ENCODE measurements around the gene TPD52L1.

The TPD52L1 gene

GRCh38 chr6:125174626-125175025 lies 21.1 kb downstream of the TPD52L1 start:
- DNase-seq (ENCODE audit: low read depth, low spot score) = no peak

GRCh38 chr6:125175466-125176048 lies 22.0 kb downstream of the TPD52L1 start:
- DNase-seq (ENCODE audit: low read depth, low spot score) = no peak

GRCh38 chr6:125182237-125183008 lies 28.9 kb downstream of the TPD52L1 start:
- DNase-seq (ENCODE audit: low read depth, low spot score) = no peak

- no peak for DNase-seq (ENCODE audit: low read depth, low spot score)
Observed at GRCh38 chr6:125183391-125183790, 29.8 kb downstream of the TPD52L1 start.

GRCh38 chr6:125188037-125188436 lies 34.5 kb downstream of the TPD52L1 start:
- DNase-seq (ENCODE audit: low read depth, low spot score) = no peak

- no peak for DNase-seq (ENCODE audit: low read depth, low spot score)
Observed at GRCh38 chr6:125188594-125189203, 35.1 kb downstream of the TPD52L1 start.

- DNase-seq (ENCODE audit: low read depth, low spot score) = no peak
Observed at GRCh38 chr6:125189494-125189893, 35.9 kb downstream of the TPD52L1 start.

GRCh38 chr6:125190667-125191066 lies 37.1 kb downstream of the TPD52L1 start:
- DNase-seq (ENCODE audit: low read depth, low spot score) = no peak

GRCh38 chr6:125191916-125192609 lies 38.5 kb downstream of the TPD52L1 start:
- peak; percentile 6 for DNase-seq (ENCODE audit: low read depth, low spot score)

- no peak for DNase-seq (ENCODE audit: low read depth, low spot score)
Observed at GRCh38 chr6:125192610-125192930, 39.0 kb downstream of the TPD52L1 start.

- DNase-seq (ENCODE audit: low read depth, low spot score) = no peak
Observed at GRCh38 chr6:125193208-125193607, 39.6 kb downstream of the TPD52L1 start.

- DNase-seq (ENCODE audit: low read depth, low spot score) = no peak
Observed at GRCh38 chr6:125194941-125195340, 41.4 kb downstream of the TPD52L1 start.

- DNase-seq (ENCODE audit: low read depth, low spot score) = no peak
Observed at GRCh38 chr6:125195526-125195925, 42.0 kb downstream of the TPD52L1 start.

GRCh38 chr6:125196613-125197012 lies 43.0 kb downstream of the TPD52L1 start:
- DNase-seq (ENCODE audit: low read depth, low spot score) = no peak

- DNase-seq (ENCODE audit: low read depth, low spot score) = no peak
Observed at GRCh38 chr6:125197795-125198269, 44.3 kb downstream of the TPD52L1 start.

- DNase-seq (ENCODE audit: low read depth, low spot score) = no peak
Observed at GRCh38 chr6:125198398-125198937, 44.9 kb downstream of the TPD52L1 start.

- DNase-seq (ENCODE audit: low read depth, low spot score) = no peak
Observed at GRCh38 chr6:125200941-125201340, 47.4 kb downstream of the TPD52L1 start.

GRCh38 chr6:125201961-125202729 lies 48.6 kb downstream of the TPD52L1 start:
- DNase-seq (ENCODE audit: low read depth, low spot score) = no peak

GRCh38 chr6:125203395-125203794 lies 49.8 kb downstream of the TPD52L1 start:
- DNase-seq (ENCODE audit: low read depth, low spot score) = no peak

- no peak for DNase-seq (ENCODE audit: low read depth, low spot score)
Observed at GRCh38 chr6:125205931-125206330, 52.4 kb downstream of the TPD52L1 start.

GRCh38 chr6:125206389-125206788 lies 52.8 kb downstream of the TPD52L1 start:
- no peak for DNase-seq (ENCODE audit: low read depth, low spot score)

Data from activated CD4-positive, CD25-positive, alpha-beta regulatory T cell treated with anti-CD3 and anti-CD28 coated beads, Interleukin-2, amount 50 U/mL, for 16 hours (primary cell).